ENCODE data around the gene RHBG. TPM values are rescaled to one million over a fixed set of nuclear protein-coding genes. Genes with fewer than 3 reads are reported as not detected.

Gene RHBG
- total and polyA plus RNA-seq, 2 of the 4 experiments (the other 2 are of a cell fraction): not detected

- dilution Hi-C loops (cut with HindIII; ENCODE audit: low sequenced_read_pairs, unreplicated experiment) (no loop called here), intact Hi-C loops (cut with micrococcal nuclease) (no loop called here), in situ Hi-C loops (cut with MboI; ENCODE audit: low sequenced_read_pairs) (no loop called here)
- Histone ChIP-seq H2BK5ac (ENCODE audit: low read depth, low read length, poor library complexity, severe bottlenecking) (no peak overlapping the region), H3K9me1 (ENCODE audit: insufficient read depth, low read length) (no peaks in the 10 kb centered on the region), H4K5ac (ENCODE audit: low read depth, low read length) (no peak overlapping the region), H3K4me1 (ENCODE audit: control insufficient read depth, insufficient read depth, low read length) (no peaks in the 10 kb centered on the region), H3K56ac (ENCODE audit: extremely low read depth, insufficient read depth, low read length) (no peak overlapping the region), H3K18ac (ENCODE audit: low read depth, low read length) (no peak overlapping the region), H3K14ac (replicated peaks; ENCODE audit: low read depth, low read length) (no peak overlapping the region), H2BK15ac (ENCODE audit: low read depth, low read length) (no peak overlapping the region), H2BK120ac (ENCODE audit: low read depth, low read length) (no peak overlapping the region), H4K8ac (ENCODE audit: low read depth in 2 of 2, low read length in 2 of 2) (no peak overlapping the region), H2BK20ac (ENCODE audit: low read depth, low read length) (no peak overlapping the region), H3K4me2 (ENCODE audit: low read depth, low read length) (no peak overlapping the region), H2AFZ (replicated peaks; ENCODE audit: low read length, poor library complexity) (no peak overlapping the region), H3K27ac (ENCODE audit: insufficient read depth, low read length) (no peak overlapping the region), H3K4me3 (ENCODE audit: insufficient read depth, low read depth, low read length) (no peak overlapping the region), H3K23ac (ENCODE audit: low read depth, low read length) (no peak overlapping the region), H3K36me3 (ENCODE audit: control insufficient read depth, insufficient read depth, low read length) (no peaks in the 10 kb centered on the region), H3K9ac (ENCODE audit: low read depth, low read length) (no peak overlapping the region), H3K27me3 (ENCODE audit: control insufficient read depth, insufficient read depth, low read length) (peaks cover 70% of the 10 kb centered on the region), H3K79me1 (ENCODE audit: low read depth in 1 of 2, low read length in 2 of 2) (no peaks in the 10 kb centered on the region), H4K20me1 (ENCODE audit: insufficient read depth, low read length) (no peaks in the 10 kb centered on the region), H3K4ac (ENCODE audit: low read depth, low read length) (no peak overlapping the region), H3K9me3 (ENCODE audit: control insufficient read depth, insufficient read depth, low read length) (no peaks in the 10 kb centered on the region), H2AK5ac (ENCODE audit: low read depth, low read length) (no peak overlapping the region), H2AK9ac (replicated peaks; ENCODE audit: low read depth, low read length, poor library complexity) (no peak overlapping the region), H4K91ac (ENCODE audit: insufficient read depth, low read depth, low read length) (no peak overlapping the region)
- no peak for TF ChIP-seq CEBPB (IDR thresholded peaks at IDR 0.05; ENCODE audit: low read depth, low read length)
- TF ChIP-seq RAD21 (IDR thresholded peaks at IDR 0.05; ENCODE audit: low read length): no peak
- no peak for TF ChIP-seq MXI1 (IDR thresholded peaks at IDR 0.05; ENCODE audit: borderline replicate concordance, low read depth, low read length)
- no peak for TF ChIP-seq MAFK (IDR thresholded peaks at IDR 0.05; ENCODE audit: low read depth, low read length)
- no peak for TF ChIP-seq POLR2A (IDR thresholded peaks at IDR 0.05; ENCODE audit: low read depth, low read length)
- TF ChIP-seq MAZ (IDR thresholded peaks at IDR 0.05; ENCODE audit: borderline replicate concordance, low read depth, low read length): no peak
- no peak for TF ChIP-seq CTCF (conservative IDR thresholded peaks at IDR 0.05; ENCODE audit: low read depth, low read length)
- TF ChIP-seq CHD1 (IDR thresholded peaks at IDR 0.05; ENCODE audit: low read depth, low read length): no peak
- TF ChIP-seq RCOR1 (IDR thresholded peaks at IDR 0.05; ENCODE audit: insufficient replicate concordance, low read length): no peak
- no peak for TF ChIP-seq USF2 (IDR thresholded peaks at IDR 0.05; ENCODE audit: low read depth, low read length)
- no peak for TF ChIP-seq ELK1 (IDR thresholded peaks at IDR 0.05; ENCODE audit: borderline replicate concordance, low read depth, low read length)
- TF ChIP-seq NFE2L2 (IDR thresholded peaks at IDR 0.05; ENCODE audit: low read depth, low read length): no peak
- TF ChIP-seq FOS (IDR thresholded peaks at IDR 0.05; ENCODE audit: low read depth, low read length): no peak
- no peak for TF ChIP-seq RFX5 (IDR thresholded peaks at IDR 0.05; ENCODE audit: low read depth, low read length)
- TF ChIP-seq BHLHE40 (IDR thresholded peaks at IDR 0.05; ENCODE audit: low read depth, low read length): no peak
- no peak for TF ChIP-seq SMC3 (IDR thresholded peaks at IDR 0.05; ENCODE audit: low read depth, low read length)
- POLR2A ChIA-PET (ENCODE audit: unreplicated experiment): no interaction called here
- DNase-seq (no peak), ATAC-seq (ENCODE audit: low read depth) (no peak)
- CTCF ChIA-PET: interaction anchor here (0.9 to 1.4 kb wide), 3 partner anchors 16 to 45 kb away, joined by 3 to 6 read pairs (median 3); no protein-coding TSS in a partner anchor
- WGBS, 2 experiments (ENCODE audit: extremely low coverage in 2 of 2, insufficient read length in 1 of 2): 21% methylated on average over 2 of the region's 3 CpGs; no CpG with 5 or more reads in 1 of the 2 experiments
- BruUV-seq (replicated peaks): no TSS peak
These were observed 32.7 kb downstream of the RHBG start for GRCh38 chr1:156401681-156402081.

Data from IMR-90 (cell line).